Measurements from ENCODE around the gene KIZ. TPM values are rescaled to one million over a fixed set of nuclear protein-coding genes. Genes with fewer than 3 reads are reported as not detected.
A peak's percentile ranks its signal among the peaks of the same experiment; 100 is the strongest.

Gene KIZ
- polyA plus RNA-seq, 1 donor = 12.9 TPM

DNA sequence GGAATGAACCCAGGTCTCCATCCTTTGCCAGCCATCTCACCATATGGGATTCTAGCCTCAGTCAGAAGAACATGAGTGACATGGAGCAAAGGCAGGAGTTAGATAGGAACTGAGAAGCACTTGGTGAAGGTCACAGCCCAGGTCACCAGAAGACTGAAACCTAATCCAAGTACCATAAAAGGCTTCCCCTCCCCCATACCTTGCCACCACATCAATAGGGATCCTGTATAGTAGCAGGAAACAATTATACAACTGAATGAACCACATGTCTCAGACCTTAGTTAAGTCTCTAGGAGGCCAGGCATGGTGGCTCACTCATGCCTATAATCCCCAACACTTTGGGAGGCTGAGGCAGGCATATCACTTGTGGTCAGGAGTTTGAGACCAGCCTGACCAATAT, 49.6 kb downstream of the KIZ start:
- Histone ChIP-seq H3K27ac (ENCODE audit: low read length) (no peak overlapping the region), H3K9me3 (ENCODE audit: control insufficient read depth, low read depth, low read length) (no peaks in the 10 kb centered on the region), H3K4me3 (ENCODE audit: low read length) (no peak overlapping the region), H3K36me3 (ENCODE audit: control insufficient read depth, insufficient read depth, low read length) (no peaks in the 10 kb centered on the region), H3K4me1 (ENCODE audit: control insufficient read depth, insufficient read depth, low read length) (no peaks in the 10 kb centered on the region), H3K27me3 (ENCODE audit: control insufficient read depth, insufficient read depth, low read length) (no peaks in the 10 kb centered on the region)
- DNase-seq = no peak

DNA sequence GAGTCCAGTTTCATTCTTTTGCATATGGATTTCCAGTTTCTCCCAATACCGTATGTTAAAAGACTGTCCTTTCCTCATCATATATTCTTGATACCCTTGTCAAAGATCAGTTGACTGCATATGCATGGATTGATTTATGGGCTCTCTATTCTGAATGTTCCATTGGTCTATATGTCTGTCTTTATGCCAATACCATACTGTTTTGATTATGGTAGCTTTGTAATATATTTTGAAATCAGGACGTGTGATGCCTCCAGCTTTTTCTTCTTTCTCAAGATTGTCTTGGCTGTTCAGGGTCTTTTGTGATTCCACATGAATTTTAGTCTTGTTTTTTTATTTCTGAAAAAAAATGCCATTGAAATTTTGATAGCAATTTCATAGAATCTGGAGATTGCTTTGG, 51.9 kb downstream of the KIZ start:
- no peak overlapping the region for H3K4me3 ChIP-seq (ENCODE audit: low read length)
- H3K27me3 ChIP-seq (ENCODE audit: control insufficient read depth, insufficient read depth, low read length) = no peaks in the 10 kb centered on the region
- no peaks in the 10 kb centered on the region for H3K4me1 ChIP-seq (ENCODE audit: control insufficient read depth, insufficient read depth, low read length)
- no peaks in the 10 kb centered on the region for H3K36me3 ChIP-seq (ENCODE audit: control insufficient read depth, insufficient read depth, low read length)
- DNase-seq = no peak
- H3K27ac ChIP-seq (ENCODE audit: low read length) = no peak overlapping the region
- 100% methylated on average over 2 of the region's 2 CpGs for WGBS (ENCODE audit: insufficient coverage, low lambda C conversion rate)
- no peaks in the 10 kb centered on the region for H3K9me3 ChIP-seq (ENCODE audit: control insufficient read depth, low read depth, low read length)

GRCh38 chr20:21179757-21180156, 53.9 kb downstream of the KIZ start:
- no peaks in the 10 kb centered on the region for H3K9me3 ChIP-seq (ENCODE audit: control insufficient read depth, low read depth, low read length)
- no peak overlapping the region for H3K27ac ChIP-seq (ENCODE audit: low read length)
- 80% methylated on average over 1 of the region's 2 CpGs for WGBS (ENCODE audit: insufficient coverage, low lambda C conversion rate)
- H3K4me1 ChIP-seq (ENCODE audit: control insufficient read depth, insufficient read depth, low read length) = peaks cover 3% of the 10 kb centered on the region
- DNase-seq = no peak
- H3K4me3 ChIP-seq (ENCODE audit: low read length) = no peak overlapping the region
- no peaks in the 10 kb centered on the region for H3K36me3 ChIP-seq (ENCODE audit: control insufficient read depth, insufficient read depth, low read length)
- H3K27me3 ChIP-seq (ENCODE audit: control insufficient read depth, insufficient read depth, low read length) = no peaks in the 10 kb centered on the region

- H3K36me3 ChIP-seq (ENCODE audit: control insufficient read depth, insufficient read depth, low read length) = no peaks in the 10 kb centered on the region
- no CpG with 5 or more reads among the region's 6 CpGs for WGBS (ENCODE audit: insufficient coverage, low lambda C conversion rate)
- no peak for DNase-seq
- H3K4me3 ChIP-seq (ENCODE audit: low read length) = no peak overlapping the region
- H3K4me1 ChIP-seq (ENCODE audit: control insufficient read depth, insufficient read depth, low read length) = peaks cover 3% of the 10 kb centered on the region
- H3K27me3 ChIP-seq (ENCODE audit: control insufficient read depth, insufficient read depth, low read length) = no peaks in the 10 kb centered on the region
- no peak overlapping the region for H3K27ac ChIP-seq (ENCODE audit: low read length)
- no peaks in the 10 kb centered on the region for H3K9me3 ChIP-seq (ENCODE audit: control insufficient read depth, low read depth, low read length)
Observed at GRCh38 chr20:21180248-21180647, 54.4 kb downstream of the KIZ start.

GRCh38 chr20:21181028-21181427, 55.1 kb downstream of the KIZ start:
- Histone ChIP-seq H3K27me3 (ENCODE audit: control insufficient read depth, insufficient read depth, low read length) (no peaks in the 10 kb centered on the region), H3K9me3 (ENCODE audit: control insufficient read depth, low read depth, low read length) (no peaks in the 10 kb centered on the region), H3K27ac (ENCODE audit: low read length) (no peak overlapping the region), H3K4me1 (ENCODE audit: control insufficient read depth, insufficient read depth, low read length) (peaks cover 3% of the 10 kb centered on the region), H3K36me3 (ENCODE audit: control insufficient read depth, insufficient read depth, low read length) (no peaks in the 10 kb centered on the region), H3K4me3 (ENCODE audit: low read length) (no peak overlapping the region)
- WGBS (ENCODE audit: insufficient coverage, low lambda C conversion rate) = no CpG with 5 or more reads among the region's 3 CpGs
- no peak for DNase-seq

DNA sequence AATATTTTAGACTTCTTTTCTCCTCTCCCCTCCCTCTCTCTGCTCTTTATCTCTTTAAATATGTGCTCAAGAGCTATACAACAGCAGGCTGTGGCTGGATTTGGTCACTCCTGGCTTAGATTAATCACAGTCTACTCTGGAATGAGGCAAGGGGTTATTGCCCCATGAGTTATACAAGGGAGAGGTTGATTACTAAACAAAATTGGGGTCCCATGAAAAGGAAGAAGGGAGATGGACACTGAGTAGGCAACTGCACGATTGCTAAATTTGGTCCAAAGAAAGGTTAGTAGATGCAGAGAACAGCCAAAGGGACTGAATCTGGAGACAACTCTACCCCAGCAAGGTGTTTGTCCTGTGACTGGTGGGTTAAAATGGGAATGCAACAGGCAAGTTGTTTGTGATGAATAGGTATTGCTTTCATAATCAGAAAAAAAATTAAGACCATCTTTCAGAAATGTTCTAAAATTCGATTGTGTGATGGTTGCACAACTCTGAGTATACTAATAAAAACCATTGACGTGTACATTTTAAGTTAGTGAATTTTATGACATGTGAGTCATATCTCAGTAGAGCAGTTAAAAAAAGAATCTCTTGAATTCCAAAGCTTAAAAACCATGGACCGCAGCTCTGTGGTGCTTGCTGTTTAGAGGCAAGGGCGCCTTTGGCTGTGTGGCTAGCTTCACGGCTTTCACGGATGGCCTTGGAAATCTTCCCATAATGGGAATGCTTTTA, 57.1 kb downstream of the KIZ start:
- Histone ChIP-seq H3K36me3 (ENCODE audit: control insufficient read depth, insufficient read depth, low read length) (no peaks in the 10 kb centered on the region), H3K4me1 (ENCODE audit: control insufficient read depth, insufficient read depth, low read length) (peaks cover 3% of the 10 kb centered on the region), H3K9me3 (ENCODE audit: control insufficient read depth, low read depth, low read length) (no peaks in the 10 kb centered on the region), H3K4me3 (ENCODE audit: low read length) (no peak overlapping the region), H3K27ac (ENCODE audit: low read length) (no peak overlapping the region), H3K27me3 (ENCODE audit: control insufficient read depth, insufficient read depth, low read length) (no peaks in the 10 kb centered on the region)
- peak in 1 of 2 donors; percentile 26 for DNase-seq
- 10% methylated on average over 2 of the region's 7 CpGs for WGBS (ENCODE audit: insufficient coverage, low lambda C conversion rate)

DNA sequence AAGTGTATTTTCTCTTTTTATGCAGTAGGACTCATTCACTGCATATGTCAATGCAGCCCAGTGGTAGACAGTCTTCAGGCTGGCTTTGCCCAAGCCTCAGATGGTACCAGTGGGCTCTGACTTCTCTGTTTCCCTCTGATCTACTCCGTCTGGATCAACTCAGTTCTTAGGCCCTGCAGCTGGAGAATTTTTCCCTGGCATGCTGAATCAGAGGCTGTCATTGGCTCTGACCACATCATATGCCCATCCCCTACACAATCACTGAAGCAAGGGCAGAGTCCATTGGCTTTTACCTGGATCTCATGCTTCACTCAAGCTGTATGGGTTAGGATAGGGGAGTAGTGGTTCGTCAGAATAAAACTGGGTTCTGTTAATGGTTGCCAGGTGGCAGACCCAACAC, 57.8 kb downstream of the KIZ start:
- Histone ChIP-seq H3K27me3 (ENCODE audit: control insufficient read depth, insufficient read depth, low read length) (no peaks in the 10 kb centered on the region), H3K27ac (ENCODE audit: low read length) (no peak overlapping the region), H3K4me1 (ENCODE audit: control insufficient read depth, insufficient read depth, low read length) (peaks cover 3% of the 10 kb centered on the region), H3K9me3 (ENCODE audit: control insufficient read depth, low read depth, low read length) (no peaks in the 10 kb centered on the region), H3K36me3 (ENCODE audit: control insufficient read depth, insufficient read depth, low read length) (no peaks in the 10 kb centered on the region), H3K4me3 (ENCODE audit: low read length) (no peak overlapping the region)
- no CpG with 5 or more reads among the region's 2 CpGs for WGBS (ENCODE audit: insufficient coverage, low lambda C conversion rate)
- DNase-seq = peak; percentile 33 to 66

- no peaks in the 10 kb centered on the region for H3K9me3 ChIP-seq (ENCODE audit: control insufficient read depth, low read depth, low read length)
- no peak overlapping the region for H3K27ac ChIP-seq (ENCODE audit: low read length)
- DNase-seq = peak in 1 of 2 donors; percentile 6
- H3K36me3 ChIP-seq (ENCODE audit: control insufficient read depth, insufficient read depth, low read length) = no peaks in the 10 kb centered on the region
- H3K4me3 ChIP-seq (ENCODE audit: low read length) = no peak overlapping the region
- whole genome bisulfite sequencing (ENCODE audit: insufficient coverage, low lambda C conversion rate) = no CpG with 5 or more reads among the region's 3 CpGs
- no peaks in the 10 kb centered on the region for H3K27me3 ChIP-seq (ENCODE audit: control insufficient read depth, insufficient read depth, low read length)
- peaks cover 3% of the 10 kb centered on the region for H3K4me1 ChIP-seq (ENCODE audit: control insufficient read depth, insufficient read depth, low read length)
Observed at GRCh38 chr20:21184819-21185218, 58.9 kb downstream of the KIZ start.

DNA sequence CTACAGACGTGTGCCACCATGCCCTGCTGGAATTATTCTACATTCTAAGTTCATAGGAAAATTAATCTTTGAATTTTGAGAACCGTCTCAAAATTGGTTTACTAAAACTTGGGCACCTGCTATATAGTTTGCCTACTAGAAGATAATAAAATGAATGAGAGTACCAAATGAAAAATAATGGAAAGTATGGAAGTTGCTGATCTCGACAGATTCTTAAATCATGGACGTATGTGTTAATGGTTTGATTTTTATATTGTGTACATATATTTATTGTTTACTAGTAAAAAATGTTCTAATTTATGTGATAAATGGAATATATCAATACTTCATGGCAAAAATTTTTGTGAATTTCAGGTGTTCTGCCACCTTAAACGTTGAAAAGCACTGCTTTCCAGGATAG, 60.0 kb downstream of the KIZ start:
- Histone ChIP-seq H3K4me3 (ENCODE audit: low read length) (no peak overlapping the region), H3K27me3 (ENCODE audit: control insufficient read depth, insufficient read depth, low read length) (no peaks in the 10 kb centered on the region), H3K9me3 (ENCODE audit: control insufficient read depth, low read depth, low read length) (no peaks in the 10 kb centered on the region), H3K4me1 (ENCODE audit: control insufficient read depth, insufficient read depth, low read length) (peaks cover 3% of the 10 kb centered on the region), H3K36me3 (ENCODE audit: control insufficient read depth, insufficient read depth, low read length) (no peaks in the 10 kb centered on the region), H3K27ac (ENCODE audit: low read length) (no peak overlapping the region)
- no peak for DNase-seq
- no CpG with 5 or more reads among the region's 5 CpGs for WGBS (ENCODE audit: insufficient coverage, low lambda C conversion rate)

- H3K4me1 ChIP-seq (ENCODE audit: control insufficient read depth, insufficient read depth, low read length) = no peaks in the 10 kb centered on the region
- no peak overlapping the region for H3K4me3 ChIP-seq (ENCODE audit: low read length)
- no CpG with 5 or more reads among the region's 10 CpGs for WGBS (ENCODE audit: insufficient coverage, low lambda C conversion rate)
- no peaks in the 10 kb centered on the region for H3K36me3 ChIP-seq (ENCODE audit: control insufficient read depth, insufficient read depth, low read length)
- H3K27me3 ChIP-seq (ENCODE audit: control insufficient read depth, insufficient read depth, low read length) = no peaks in the 10 kb centered on the region
- H3K27ac ChIP-seq (ENCODE audit: low read length) = no peak overlapping the region
- DNase-seq = no peak
- no peaks in the 10 kb centered on the region for H3K9me3 ChIP-seq (ENCODE audit: control insufficient read depth, low read depth, low read length)
Observed at GRCh38 chr20:21189761-21190523, 64.1 kb downstream of the KIZ start.

GRCh38 chr20:21190869-21191268, 65.0 kb downstream of the KIZ start:
- Histone ChIP-seq H3K36me3 (ENCODE audit: control insufficient read depth, insufficient read depth, low read length) (no peaks in the 10 kb centered on the region), H3K27ac (ENCODE audit: low read length) (no peak overlapping the region), H3K27me3 (ENCODE audit: control insufficient read depth, insufficient read depth, low read length) (no peaks in the 10 kb centered on the region), H3K4me1 (ENCODE audit: control insufficient read depth, insufficient read depth, low read length) (no peaks in the 10 kb centered on the region), H3K9me3 (ENCODE audit: control insufficient read depth, low read depth, low read length) (no peaks in the 10 kb centered on the region), H3K4me3 (ENCODE audit: low read length) (no peak overlapping the region)
- DNase-seq = no peak
- WGBS (ENCODE audit: insufficient coverage, low lambda C conversion rate) = no CpG with 5 or more reads among the region's 1 CpG
